Spleen (tissue), 7 donors: Measurements from ENCODE around the gene IGFL1.

Experiments
- POLR2AphosphoS5 ChIP-seq, 3 donors: sonication (generic); formaldehyde crosslinking; IDR thresholded peaks; one replicate each; pipeline ENCODE4 v1.5.1; 2017; ENCODE audit warnings: antibody characterized with exemption in 3 of 3
- TF ChIP-seq, protein P1 (sequence below), 11 experiments: fragments of 200-600 bp in 7 of 11; fragments of 450-650 bp in 4 of 11; sonication (generic) in 4 of 11; IDR thresholded peaks in 8 of 11; conservative IDR thresholded peaks in 3 of 11; 1 replicate in 7 of 11; 2 replicates in 4 of 11; pipeline versions ENCODE4 v1.4.0 to v1.8.0; 2016 to 2021; ENCODE audit warnings: antibody characterized with exemption in 11 of 11, inconsistent platforms in 4 of 11, mild to moderate bottlenecking in 1 of 11
- donor health status: DM: no; HTN: no; CAD: no; lungs with moderate emphysema.
- donor health status: DM: no; HTN: no; CAD: no.
- donor health status: DM: no; HTN: no; CAD: no.

DNA sequence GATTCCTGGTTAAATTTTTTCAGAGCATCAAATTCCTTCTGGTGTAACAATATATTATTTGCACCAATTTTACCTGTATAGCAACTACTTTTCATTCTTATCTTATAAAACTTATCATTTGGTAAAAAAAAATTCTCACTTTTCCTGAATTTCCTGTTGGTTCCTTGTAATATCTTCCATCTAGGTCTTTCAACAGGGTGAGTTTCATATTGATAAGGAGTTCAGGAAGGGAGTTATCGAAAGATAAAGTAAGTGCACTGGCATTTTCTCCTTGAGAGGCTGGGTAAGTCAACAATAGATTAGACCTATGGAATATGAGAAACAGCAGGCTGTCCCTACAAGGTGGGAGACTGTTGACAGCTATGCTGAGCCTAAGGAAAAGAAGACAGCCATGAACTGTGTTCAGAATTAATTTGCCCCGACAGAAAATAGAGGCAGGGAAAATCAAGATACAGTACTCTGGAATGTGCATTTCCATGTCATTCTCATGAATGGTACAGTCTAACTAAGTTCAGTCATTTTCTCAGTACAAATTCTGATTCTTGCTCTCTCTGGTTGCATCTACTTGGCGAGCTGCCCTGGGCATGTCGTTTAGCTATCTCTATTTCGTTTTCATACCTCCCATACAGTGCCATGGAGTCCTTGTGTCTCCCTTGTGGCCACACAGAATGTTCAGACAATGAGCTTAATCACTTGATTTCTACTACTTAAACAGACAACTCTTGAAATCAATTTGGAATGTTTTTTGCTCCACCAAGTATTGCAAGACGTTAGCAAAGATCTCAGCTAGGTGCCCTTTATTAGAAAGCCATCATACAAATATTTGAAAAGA lies 9.9 kb downstream of the IGFL1 start:
- no peak for TF ChIP-seq POLR2AphosphoS5 (IDR thresholded peaks at IDR 0.05)
- TF ChIP-seq, protein P1, sequence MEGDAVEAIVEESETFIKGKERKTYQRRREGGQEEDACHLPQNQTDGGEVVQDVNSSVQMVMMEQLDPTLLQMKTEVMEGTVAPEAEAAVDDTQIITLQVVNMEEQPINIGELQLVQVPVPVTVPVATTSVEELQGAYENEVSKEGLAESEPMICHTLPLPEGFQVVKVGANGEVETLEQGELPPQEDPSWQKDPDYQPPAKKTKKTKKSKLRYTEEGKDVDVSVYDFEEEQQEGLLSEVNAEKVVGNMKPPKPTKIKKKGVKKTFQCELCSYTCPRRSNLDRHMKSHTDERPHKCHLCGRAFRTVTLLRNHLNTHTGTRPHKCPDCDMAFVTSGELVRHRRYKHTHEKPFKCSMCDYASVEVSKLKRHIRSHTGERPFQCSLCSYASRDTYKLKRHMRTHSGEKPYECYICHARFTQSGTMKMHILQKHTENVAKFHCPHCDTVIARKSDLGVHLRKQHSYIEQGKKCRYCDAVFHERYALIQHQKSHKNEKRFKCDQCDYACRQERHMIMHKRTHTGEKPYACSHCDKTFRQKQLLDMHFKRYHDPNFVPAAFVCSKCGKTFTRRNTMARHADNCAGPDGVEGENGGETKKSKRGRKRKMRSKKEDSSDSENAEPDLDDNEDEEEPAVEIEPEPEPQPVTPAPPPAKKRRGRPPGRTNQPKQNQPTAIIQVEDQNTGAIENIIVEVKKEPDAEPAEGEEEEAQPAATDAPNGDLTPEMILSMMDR (IDR thresholded peaks at IDR 0.05 in 8 of 11, conservative IDR thresholded peaks at IDR 0.05 in 3 of 11), result no peak
